ENCODE results near the gene PNPLA7.
"Not testable (repeated sequence)": the region's sequence is repeated elsewhere in the genome, so short reads cannot be mapped to it uniquely, and the experiment has no call there.

PNPLA7 gene

GRCh38 chr9:137554349-137554748 is 4.1 kb upstream of the PNPLA7 start:
- H3K4me3 Mint-ChIP-seq, result no peak overlapping the region
- H3K4me1 Mint-ChIP-seq, result peaks cover 18% of the 10 kb centered on the region
- no peaks in the 10 kb centered on the region for H3K27me3 Mint-ChIP-seq
- H3K9me3 Mint-ChIP-seq, result no peaks in the 10 kb centered on the region
- no peak overlapping the region for H3K27ac Mint-ChIP-seq
- peaks cover 4% of the 10 kb centered on the region for H3K36me3 Mint-ChIP-seq

- H3K27ac Mint-ChIP-seq, result not testable (repeated sequence)
Measured at GRCh38 chr9:137553654-137554053, 3.5 kb upstream of the PNPLA7 start.

DNA sequence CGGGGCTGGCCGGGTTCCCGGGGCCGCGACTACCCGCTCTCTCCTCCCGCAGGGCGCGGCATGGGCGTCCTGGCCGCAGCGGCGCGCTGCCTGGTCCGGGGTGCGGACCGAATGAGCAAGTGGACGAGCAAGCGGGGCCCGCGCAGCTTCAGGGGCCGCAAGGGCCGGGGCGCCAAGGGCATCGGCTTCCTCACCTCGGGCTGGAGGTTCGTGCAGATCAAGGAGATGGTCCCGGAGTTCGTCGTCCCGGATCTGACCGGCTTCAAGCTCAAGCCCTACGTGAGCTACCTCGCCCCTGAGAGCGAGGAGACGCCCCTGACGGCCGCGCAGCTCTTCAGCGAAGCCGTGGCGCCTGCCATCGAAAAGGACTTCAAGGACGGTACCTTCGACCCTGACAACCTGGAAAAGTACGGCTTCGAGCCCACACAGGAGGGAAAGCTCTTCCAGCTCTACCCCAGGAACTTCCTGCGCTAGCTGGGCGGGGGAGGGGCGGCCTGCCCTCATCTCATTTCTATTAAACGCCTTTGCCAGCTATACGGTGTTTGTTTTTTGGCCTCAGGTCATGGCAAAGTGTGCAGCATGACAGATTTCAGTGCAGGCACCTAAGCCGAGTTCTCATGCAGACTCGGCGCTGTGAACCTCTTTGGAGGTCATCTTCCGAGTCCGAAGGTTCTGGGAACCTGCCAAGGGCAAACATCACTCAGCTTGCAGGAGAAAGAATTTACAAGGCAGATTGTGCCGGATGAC is 2.0 kb upstream of the PNPLA7 start:
- peak overlapping the region; percentile 72 for H3K27ac Mint-ChIP-seq
- H3K9me3 Mint-ChIP-seq, result no peaks in the 10 kb centered on the region
- H3K4me1 Mint-ChIP-seq, result peaks cover 26% of the 10 kb centered on the region
- peaks cover 4% of the 10 kb centered on the region for H3K36me3 Mint-ChIP-seq
- H3K27me3 Mint-ChIP-seq, result no peaks in the 10 kb centered on the region
- peak overlapping the region; percentile 91 for H3K4me3 Mint-ChIP-seq

More at GRCh38 chr9:137553654-137554053, 3.5 kb upstream of the PNPLA7 start:
- not testable (repeated sequence) for H3K9me3 Mint-ChIP-seq, H3K36me3 Mint-ChIP-seq, H3K27me3 Mint-ChIP-seq
- H3K4me1 Mint-ChIP-seq, result peaks cover 22% of the 10 kb centered on the region
- H3K4me3 Mint-ChIP-seq, result peak overlapping the region; percentile 41

- Mint-ChIP-seq H3K27ac (peak within 1 kb of the TSS; percentile 72), H3K27me3 (no peaks in the 10 kb centered on the region), H3K4me3 (peak within 1 kb of the TSS; percentile 91), H3K4me1 (peaks cover 26% of the 10 kb centered on the region), H3K36me3 (peaks cover 4% of the 10 kb centered on the region), H3K9me3 (no peaks in the 10 kb centered on the region)
Measured at GRCh38 chr9:137551264-137552021, 1.2 kb upstream of the PNPLA7 start, which contains the start of gene MRPL41. MRPL41 (plus strand) TSS chr9:137551879; CDS start chr9:137552082, 203 bp downstream.

GRCh38 chr9:137550958-137551263 is 709 bp upstream of the PNPLA7 start:
- H3K4me3 Mint-ChIP-seq, H3K36me3 Mint-ChIP-seq, H3K9me3 Mint-ChIP-seq, H3K27me3 Mint-ChIP-seq, H3K27ac Mint-ChIP-seq: not testable (repeated sequence)
- H3K4me1 Mint-ChIP-seq, result peaks cover 28% of the 10 kb centered on the region

DNA sequence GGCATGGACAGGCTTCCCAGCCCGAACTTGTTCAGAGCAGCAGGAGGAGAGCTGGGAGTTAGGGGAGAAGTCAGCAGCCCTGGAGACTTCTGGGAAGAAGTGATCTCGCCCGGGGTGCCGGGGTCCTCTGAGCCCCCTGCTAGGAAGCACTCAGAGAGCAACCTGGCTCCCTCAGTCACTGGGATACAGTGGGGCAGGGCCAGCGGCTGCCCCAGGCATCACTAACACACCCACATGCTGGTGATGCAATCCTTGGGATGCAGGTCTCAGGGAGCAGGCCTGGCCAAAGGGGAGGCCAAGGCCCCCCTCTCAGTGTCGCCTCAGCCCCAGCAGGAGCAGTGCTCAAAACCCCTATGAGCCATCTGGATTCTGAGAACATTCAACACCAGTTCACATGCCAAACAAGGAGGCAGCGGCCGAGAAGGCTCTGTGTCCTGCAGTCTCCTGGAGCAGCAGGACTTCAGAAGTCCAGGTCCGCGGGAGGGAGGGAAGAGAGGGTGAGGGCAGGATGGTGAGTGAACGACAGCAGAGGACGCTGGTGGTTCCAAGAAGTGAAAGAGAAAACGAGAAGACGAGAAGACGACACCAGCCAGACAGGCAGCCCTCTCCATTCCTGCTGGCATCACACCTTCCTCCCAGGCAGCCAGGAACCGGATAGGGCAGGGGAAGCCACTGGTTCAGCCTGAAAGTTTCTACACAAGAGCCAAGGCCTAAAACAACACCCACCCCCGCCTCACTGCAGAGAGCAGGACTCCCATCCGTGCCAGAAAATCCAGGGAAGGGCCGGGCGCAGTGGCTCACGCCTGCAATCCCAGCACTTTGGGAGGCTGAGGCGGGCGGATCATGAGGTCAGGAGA is 2.3 kb downstream of the PNPLA7 start:
- H3K27me3 Mint-ChIP-seq, result no peaks in the 10 kb centered on the region
- no peaks in the 10 kb centered on the region for H3K9me3 Mint-ChIP-seq
- H3K27ac Mint-ChIP-seq, result no peak overlapping the region
- H3K36me3 Mint-ChIP-seq, result peaks cover 3% of the 10 kb centered on the region
- H3K4me3 Mint-ChIP-seq, result no peak overlapping the region
- peaks cover 31% of the 10 kb centered on the region for H3K4me1 Mint-ChIP-seq

GRCh38 chr9:137545123-137545522 is 5.1 kb downstream of the PNPLA7 start:
- Mint-ChIP-seq H3K9me3 (no peaks in the 10 kb centered on the region), H3K4me1 (peaks cover 23% of the 10 kb centered on the region), H3K36me3 (no peaks in the 10 kb centered on the region), H3K4me3 (no peak overlapping the region), H3K27me3 (no peaks in the 10 kb centered on the region), H3K27ac (no peak overlapping the region)

DNA sequence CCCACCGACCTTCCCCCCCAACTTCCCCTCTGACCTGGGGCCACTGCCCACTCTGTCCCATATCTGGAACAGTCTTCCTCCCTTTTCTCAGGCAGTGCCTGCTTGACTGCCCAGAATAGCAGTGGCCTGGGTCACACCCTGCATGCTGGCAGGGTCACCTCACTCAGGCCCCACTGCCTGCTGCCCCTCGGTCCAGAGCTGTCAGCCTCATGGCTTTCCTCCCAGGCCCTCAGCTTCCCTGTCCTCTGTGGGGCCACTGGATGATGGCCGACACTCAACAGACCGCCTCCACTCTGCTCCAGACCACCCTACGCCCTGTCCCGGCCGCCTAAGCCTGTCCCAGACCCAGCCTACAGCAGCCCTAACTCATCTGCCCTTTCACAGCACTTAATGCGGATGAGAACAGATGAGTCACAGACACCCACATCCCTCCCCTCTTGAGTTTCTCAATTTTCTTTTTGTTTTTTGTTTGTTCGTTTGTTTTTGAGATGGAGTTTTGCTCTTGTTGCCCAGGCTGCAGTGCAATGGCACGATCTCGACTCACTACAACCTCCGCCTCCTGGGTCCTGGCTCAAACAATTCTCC is 5.9 kb downstream of the PNPLA7 start:
- no peaks in the 10 kb centered on the region for H3K36me3 Mint-ChIP-seq
- no peak overlapping the region for H3K4me3 Mint-ChIP-seq
- no peak overlapping the region for H3K27ac Mint-ChIP-seq
- H3K9me3 Mint-ChIP-seq, result no peaks in the 10 kb centered on the region
- H3K4me1 Mint-ChIP-seq, result peaks cover 16% of the 10 kb centered on the region
- no peaks in the 10 kb centered on the region for H3K27me3 Mint-ChIP-seq

DNA sequence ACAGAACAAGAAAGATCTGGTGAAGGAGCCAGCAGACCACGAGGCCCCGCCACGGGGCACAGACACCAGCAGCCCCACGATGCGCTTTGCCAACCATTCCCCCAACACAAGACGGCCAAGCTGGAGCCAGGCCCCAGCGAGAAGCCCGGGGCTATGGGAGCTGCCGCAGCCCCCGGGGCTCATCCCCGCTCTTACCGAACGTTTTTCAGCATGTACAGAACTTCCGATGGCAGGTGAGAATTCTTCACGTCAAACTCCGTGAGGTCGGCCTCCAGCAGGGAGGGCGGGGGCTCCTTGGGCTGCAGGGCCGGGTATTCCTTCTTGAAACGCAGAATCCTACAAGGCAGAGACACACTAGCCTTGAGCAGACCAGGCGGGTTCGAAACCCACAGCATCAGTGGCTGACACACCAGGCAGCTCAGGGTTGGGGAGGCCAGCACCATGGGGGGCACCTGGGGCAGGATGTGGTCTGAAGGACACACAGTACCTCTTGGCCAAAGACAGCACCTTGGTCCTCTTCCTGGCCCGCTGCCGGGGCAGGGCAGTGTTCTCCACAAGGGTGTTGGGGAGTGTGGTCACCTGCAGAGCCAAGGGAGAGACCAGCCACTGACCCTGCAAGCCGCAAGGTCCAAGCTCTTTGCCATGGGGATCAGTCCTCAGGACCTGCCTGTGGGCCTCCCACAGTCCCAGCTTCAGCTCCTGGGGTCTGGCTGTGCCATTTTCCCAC is 6.8 kb downstream of the PNPLA7 start:
- no peaks in the 10 kb centered on the region for H3K36me3 Mint-ChIP-seq
- peaks cover 12% of the 10 kb centered on the region for H3K4me1 Mint-ChIP-seq
- no peak overlapping the region for H3K27ac Mint-ChIP-seq
- H3K9me3 Mint-ChIP-seq, result no peaks in the 10 kb centered on the region
- H3K27me3 Mint-ChIP-seq, result no peaks in the 10 kb centered on the region
- no peak overlapping the region for H3K4me3 Mint-ChIP-seq

DNA sequence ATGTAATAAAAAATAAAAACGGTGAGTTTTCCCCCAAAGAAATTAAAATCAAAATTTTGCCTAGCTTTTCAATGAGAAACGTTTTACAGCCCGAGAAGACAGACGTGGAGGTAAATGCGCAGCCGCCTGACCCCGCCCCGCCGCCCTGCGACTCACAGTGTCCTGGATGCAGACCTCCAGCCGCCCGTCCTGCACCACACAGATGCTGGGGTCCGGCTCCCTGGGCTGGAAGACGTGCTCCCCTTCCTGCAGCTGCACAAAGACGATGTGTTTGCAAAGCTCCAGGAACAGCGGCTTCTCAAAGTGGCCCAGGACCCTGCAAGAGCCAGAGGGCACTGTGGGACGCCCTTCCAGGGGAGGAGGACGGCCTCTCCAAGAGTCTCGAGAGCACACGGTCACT is 7.7 kb downstream of the PNPLA7 start:
- H3K4me1 Mint-ChIP-seq, result peaks cover 11% of the 10 kb centered on the region
- no peak overlapping the region for H3K27ac Mint-ChIP-seq
- no peak overlapping the region for H3K4me3 Mint-ChIP-seq
- H3K36me3 Mint-ChIP-seq, result no peaks in the 10 kb centered on the region
- no peaks in the 10 kb centered on the region for H3K27me3 Mint-ChIP-seq
- H3K9me3 Mint-ChIP-seq, result no peaks in the 10 kb centered on the region

GRCh38 chr9:137540536-137540935 is 9.7 kb downstream of the PNPLA7 start:
- H3K36me3 Mint-ChIP-seq, result no peaks in the 10 kb centered on the region
- H3K4me1 Mint-ChIP-seq, result peaks cover 23% of the 10 kb centered on the region
- H3K27me3 Mint-ChIP-seq, result no peaks in the 10 kb centered on the region
- H3K9me3 Mint-ChIP-seq, result no peaks in the 10 kb centered on the region
- no peak overlapping the region for H3K27ac Mint-ChIP-seq
- no peak overlapping the region for H3K4me3 Mint-ChIP-seq

GRCh38 chr9:137538058-137538457 is 12.1 kb downstream of the PNPLA7 start:
- Mint-ChIP-seq H3K27me3 (no peaks in the 10 kb centered on the region), H3K4me1 (peaks cover 29% of the 10 kb centered on the region), H3K27ac (no peak overlapping the region), H3K4me3 (no peak overlapping the region), H3K9me3 (no peaks in the 10 kb centered on the region), H3K36me3 (no peaks in the 10 kb centered on the region)

DNA sequence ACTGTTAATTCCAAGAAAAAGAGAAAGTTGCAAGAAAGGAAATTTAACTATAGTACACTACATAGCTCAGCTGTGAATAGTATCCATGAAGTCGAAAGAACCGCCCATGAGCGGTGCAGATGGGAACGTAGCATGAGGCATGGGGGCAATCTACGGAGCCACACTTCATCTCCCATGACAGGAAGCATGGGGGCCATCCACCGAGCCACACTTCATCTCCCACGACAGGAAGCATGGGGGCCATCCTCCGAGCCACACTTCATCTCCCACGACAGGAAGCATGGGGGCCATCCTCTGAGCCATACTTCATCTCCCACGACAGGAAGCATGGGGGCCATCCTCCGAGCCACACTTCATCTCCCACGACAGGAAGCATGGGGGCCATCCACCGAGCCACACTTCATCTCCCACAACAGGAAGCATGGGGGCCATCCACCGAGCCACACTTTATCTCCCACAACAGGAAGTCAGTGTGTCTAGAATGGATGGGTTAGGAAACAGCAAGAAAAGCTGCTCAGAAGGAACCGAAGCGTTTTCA is 13.5 kb downstream of the PNPLA7 start:
- peaks cover 29% of the 10 kb centered on the region for H3K4me1 Mint-ChIP-seq
- peak overlapping the region; percentile 79 for H3K27ac Mint-ChIP-seq
- H3K27me3 Mint-ChIP-seq, H3K9me3 Mint-ChIP-seq, H3K36me3 Mint-ChIP-seq, H3K4me3 Mint-ChIP-seq: not testable (repeated sequence)

DNA sequence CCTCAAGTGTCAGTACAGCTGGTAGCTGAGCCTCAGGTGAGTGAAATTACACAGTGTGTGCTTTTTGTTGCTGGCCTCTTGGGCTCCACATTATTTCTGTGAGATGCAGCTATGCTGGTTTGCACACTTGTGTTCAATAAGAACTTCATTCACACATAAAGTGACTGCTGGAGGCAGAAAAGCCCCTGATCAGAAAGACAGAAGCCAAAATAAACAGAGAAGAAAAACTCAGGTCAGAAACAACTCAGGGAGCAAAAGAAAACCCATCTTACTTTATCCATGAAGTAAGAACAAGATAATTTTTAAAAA is 15.1 kb downstream of the PNPLA7 start:
- no peak overlapping the region for H3K4me3 Mint-ChIP-seq
- H3K36me3 Mint-ChIP-seq, result no peaks in the 10 kb centered on the region
- H3K27me3 Mint-ChIP-seq, result no peaks in the 10 kb centered on the region
- peak overlapping the region; percentile 3 for H3K27ac Mint-ChIP-seq
- H3K9me3 Mint-ChIP-seq, result no peaks in the 10 kb centered on the region
- peaks cover 35% of the 10 kb centered on the region for H3K4me1 Mint-ChIP-seq

Measured in activated naive CD4-positive, alpha-beta T cell treated with anti-CD3 and anti-CD28 coated beads, Interleukin-2, amount 50 U/mL, for 24 hours (primary cell).